Iris pigment epithelial cell (primary cell): Measurements from ENCODE around the gene DMRTA2.
"Not testable (repeated sequence)": the region's sequence is repeated elsewhere in the genome, so short reads cannot be mapped to it uniquely, and the experiment has no call there.

Experiments used
- DNase-seq: peaks from one replicate; pipeline ENCODE4 v3.0.0-alpha.2; 2011; ENCODE audit warnings: low read depth

Gene DMRTA2

DNA sequence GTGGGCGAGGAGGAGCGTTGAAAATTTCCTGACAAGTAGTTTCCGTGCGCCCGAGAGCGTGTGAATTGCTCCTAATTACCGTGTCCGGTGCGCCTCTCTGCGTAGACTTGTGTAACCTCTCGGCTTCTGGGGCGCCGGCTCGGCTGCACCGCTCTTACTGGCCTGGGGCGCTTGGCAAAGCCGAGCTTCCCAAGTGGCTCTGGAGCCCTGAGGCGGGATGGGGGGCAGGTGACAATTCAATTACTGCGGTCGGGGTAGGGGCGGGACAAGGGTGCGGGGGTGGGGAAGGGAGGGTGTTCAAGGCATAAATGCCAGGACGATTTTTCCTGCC is 392 bp upstream of the DMRTA2 start:
- no peak for DNase-seq

GRCh38 chr1:50422675-50422945 is 633 bp downstream of the DMRTA2 start:
- DNase-seq = no peak

DNA sequence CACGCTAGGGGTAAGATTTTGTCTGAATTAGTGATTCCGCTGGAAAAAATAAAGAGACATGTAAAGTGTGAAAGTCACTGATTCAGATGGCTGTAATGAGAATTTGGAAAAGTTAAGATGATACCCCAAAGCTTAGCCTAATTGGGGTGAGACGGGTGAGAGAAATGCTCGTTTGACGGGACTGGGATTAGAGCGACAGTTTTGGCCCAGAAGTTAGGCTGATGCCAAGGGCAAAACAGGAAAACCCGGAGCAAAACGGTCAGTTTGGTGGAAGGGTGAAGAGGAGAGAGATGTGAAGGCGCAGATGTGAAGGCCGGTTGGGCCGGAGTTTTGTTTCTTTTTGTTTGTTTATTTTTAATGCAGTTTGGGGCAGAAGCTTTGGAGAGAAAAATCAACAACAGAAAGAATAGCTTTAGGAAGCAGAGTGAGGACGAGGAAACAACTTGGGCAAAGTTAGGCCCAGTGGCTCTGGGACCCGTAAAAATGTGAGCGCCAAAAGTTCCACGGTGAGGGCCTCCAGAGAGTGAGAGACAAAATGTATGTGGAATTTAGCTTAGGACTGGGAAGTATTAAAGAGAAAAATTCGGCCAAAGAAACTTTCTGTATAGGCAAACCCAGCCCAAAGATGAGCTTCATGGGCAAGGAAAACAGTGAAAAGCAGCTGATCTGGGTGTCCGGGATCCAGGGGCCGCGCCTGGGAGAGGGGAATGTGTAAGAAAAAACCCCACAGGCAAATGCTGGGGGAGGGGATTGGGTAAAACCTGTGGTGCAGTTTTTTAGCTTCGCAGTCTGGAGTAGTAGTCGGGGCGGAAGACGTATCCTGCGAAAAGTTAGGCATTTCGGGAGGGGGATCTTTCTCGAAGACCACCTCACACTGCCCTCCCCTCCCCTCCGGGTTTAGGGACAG is 1.2 kb downstream of the DMRTA2 start:
- DNase-seq = no peak

GRCh38 chr1:50421366-50421748 is 1.9 kb downstream of the DMRTA2 start:
- DNase-seq = no peak

GRCh38 chr1:50420689-50421365 is 2.4 kb downstream of the DMRTA2 start:
- no peak for DNase-seq

- no peak for DNase-seq
These were observed 3.2 kb downstream of the DMRTA2 start for GRCh38 chr1:50419907-50420677.

DNA sequence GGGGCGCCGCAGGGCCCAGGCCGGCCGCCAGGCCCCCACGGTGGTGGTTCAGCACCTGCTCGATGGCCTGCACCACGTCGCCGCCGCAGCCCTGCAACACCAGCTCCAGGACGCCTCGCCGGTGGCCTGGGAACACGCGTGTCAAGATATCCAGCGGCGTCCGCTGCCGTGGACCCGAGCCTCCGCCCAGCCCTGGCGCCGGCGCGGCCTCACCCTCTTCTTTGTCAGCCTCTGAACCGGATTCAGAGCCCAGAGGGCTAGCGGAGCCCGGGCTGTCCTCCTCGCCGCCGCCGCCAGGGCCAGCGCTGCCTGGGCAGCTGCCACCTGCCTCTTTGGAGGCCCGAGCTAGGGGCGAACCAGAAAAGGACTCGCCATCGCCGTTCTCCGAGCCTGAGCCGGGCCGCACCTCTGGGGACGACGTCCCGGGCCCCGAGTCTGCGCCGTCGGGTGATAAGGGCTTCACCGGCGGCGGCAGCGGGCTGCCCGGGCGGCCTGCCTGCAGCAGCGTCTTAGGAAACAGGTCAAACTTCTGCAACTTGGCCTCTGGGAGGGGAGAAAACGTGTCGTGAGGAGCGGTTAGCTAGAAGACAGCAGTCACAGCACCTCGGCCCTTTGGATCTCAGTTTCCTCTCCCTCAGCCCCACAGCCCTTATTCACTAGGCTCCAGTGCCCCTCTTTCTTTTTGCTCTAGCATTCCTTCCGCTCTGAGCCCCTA is 3.9 kb downstream of the DMRTA2 start:
- no peak for DNase-seq

DNA sequence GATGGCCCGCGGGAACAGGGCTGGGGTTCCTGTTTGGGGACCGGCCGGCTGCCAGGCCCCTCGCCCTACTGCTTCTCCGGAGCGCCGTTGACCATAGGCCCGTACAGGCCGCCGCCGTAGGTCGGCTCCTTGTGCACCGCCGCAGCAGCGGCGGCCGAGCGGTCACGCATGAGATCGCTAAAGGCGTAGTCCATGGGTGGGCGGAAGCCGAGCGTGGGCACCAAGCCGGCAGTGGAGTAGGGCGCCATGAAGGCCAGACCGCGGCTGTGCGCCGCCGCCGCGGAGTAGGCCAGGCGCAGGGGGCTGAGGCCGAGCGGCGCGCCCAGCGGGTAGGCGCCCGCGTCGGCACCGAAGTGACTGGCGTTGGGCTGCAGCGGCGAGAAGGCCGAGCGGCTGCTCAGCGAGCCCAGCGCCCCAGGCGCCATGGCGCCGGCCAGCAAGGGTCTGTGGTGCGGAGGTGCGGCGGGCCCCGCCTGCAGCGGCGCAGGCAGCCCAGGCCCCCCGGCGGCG is 4.6 kb downstream of the DMRTA2 start:
- no peak for DNase-seq

- DNase-seq = no peak
These were observed 5.2 kb downstream of the DMRTA2 start for GRCh38 chr1:50417946-50418599.

- DNase-seq = no peak
These were observed 5.7 kb downstream of the DMRTA2 start for GRCh38 chr1:50417507-50417906.

DNA sequence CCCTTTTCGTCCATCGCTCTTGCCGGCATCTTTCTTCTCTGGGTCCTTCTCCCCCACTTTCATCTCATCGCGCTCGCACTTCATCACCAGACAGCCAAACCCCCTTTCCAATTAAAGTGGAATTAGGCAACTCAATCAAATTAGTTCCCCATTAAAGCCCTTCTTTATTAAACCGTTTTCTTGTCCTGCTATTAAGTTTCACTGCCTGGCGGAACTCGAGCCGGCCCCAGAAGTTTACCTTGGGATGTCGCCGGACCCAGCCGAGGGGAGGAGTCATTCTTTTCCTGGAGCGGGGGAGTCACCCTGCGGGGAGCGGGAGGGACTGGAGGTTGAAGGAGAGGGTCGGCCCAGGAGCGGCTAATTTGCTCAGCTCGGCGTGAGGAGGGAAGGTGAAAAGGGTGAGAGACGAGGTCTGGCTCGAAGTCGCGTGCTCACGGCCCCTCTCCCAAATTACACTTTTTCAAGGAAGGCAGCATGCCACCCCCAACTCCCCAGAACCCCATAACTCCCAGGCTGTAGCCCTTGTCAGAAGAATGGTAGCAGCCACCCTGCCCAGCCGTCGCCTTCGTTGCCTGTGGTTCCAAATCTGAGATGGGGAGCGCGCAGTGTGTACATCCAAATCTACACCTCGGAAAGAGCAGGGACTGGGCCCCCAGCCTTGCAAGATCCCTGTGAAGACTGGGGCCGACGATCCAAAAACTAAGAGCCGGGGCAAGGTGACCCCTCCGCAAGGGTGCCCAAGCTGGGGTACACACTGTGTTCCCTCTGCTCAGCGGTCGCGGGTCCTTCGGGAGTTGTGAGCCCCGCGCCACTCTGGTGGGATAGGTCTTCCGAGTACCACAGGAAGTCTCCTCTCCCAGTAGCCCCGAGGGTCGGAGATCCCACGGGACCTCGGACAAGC is 6.4 kb downstream of the DMRTA2 start:
- DNase-seq = no peak

- DNase-seq = no peak
These were observed 7.1 kb downstream of the DMRTA2 start for GRCh38 chr1:50416150-50416527.

DNA sequence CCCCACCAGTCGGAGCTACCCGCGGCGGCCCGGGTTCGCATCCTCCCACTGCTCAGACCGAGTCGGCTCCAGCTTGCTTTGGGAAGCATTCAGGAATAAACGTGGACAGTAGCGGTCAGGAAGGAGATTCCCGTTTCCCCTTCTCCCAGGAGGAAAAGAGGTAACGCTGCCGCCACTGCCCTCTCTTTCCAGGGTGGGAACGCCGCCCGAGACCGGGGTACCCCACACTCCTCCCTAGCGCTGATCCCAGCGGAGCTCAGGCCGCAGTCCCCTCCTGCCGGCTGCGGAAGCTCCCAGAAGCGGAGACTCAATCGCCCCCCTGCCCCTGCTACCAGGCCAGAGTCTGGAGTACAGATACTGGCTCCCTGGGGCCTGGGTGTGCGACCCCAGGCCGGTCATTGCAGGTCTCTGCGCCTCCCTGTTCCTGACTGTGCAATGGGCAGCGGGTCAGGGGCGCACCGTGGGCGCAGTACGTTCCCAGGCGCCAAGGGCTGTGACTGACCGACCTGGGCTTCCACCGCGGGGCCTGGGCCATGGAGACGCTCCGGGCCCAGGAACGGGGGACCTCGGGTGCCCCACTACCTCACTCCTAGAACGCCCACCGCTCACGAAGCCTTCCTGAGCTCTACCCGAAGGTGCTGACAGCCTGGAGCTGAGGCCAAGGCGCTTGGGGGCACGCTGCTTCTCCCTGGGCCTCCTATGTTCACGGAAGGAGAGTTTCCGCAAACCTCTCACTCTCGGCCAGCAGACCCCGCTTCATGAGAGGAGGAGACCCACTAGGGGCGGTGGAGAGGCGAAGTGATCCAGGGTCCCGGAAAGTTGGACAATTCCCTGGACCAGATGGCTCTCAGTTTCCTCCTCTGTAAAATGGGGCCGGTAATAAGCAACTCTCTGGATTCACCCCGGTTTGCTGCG is 7.8 kb downstream of the DMRTA2 start:
- DNase-seq = no peak

- DNase-seq = no peak
These were observed 8.4 kb downstream of the DMRTA2 start for GRCh38 chr1:50414853-50415234.

GRCh38 chr1:50412813-50413476 is 10.3 kb downstream of the DMRTA2 start:
- no peak for DNase-seq

DNA sequence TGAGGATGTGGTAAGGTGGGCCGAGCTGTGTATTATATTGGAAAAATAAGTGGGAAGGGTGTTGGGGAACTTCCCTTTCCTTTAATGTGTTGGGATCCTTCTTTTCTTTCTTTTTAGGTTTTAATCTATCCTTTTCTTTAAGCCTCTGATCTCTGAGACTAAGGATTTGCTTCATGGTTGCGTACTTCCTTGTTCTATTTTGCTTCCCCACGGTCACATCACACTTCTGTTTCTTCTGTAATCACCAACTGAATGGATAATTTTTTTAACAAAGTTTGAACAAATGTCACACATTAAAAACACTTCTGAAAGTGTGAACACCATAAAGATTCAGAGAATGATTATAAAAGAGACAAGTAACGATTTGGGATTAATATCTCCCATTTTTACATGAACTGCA is 17.4 kb downstream of the DMRTA2 start:
- no peak for DNase-seq

DNA sequence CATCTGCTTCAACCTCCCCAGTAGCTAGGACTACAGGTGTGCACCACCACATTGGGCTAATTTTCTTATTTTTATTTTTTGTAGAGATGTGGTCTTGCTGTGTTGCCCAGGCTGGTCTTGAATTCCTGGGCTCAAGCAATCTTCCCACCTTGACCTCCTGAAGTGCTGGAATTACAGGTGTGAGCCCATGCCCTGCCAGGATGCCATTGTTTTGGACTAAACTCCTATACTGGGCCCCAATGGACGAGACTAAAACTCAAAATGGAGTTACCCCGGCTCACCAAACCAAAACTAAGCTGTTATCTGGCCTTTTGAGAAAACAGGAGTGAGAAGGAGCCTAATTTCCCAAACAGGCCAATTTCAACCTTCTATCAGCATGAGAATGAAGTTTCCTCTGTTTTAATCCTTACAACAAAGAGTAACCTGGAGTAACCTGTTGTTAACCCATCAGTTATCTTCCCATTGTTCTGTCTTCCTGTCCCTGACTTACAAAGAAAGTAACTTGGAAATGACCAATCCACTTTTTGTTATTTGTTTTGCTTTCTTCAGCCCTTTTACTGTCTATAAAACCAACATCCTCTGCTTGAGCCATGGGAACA is 29.6 kb downstream of the DMRTA2 start:
- no peak for DNase-seq

- DNase-seq = not testable (repeated sequence)
These were observed 41.7 kb downstream of the DMRTA2 start for GRCh38 chr1:50381551-50381950.

GRCh38 chr1:50378770-50379169 is 44.5 kb downstream of the DMRTA2 start:
- no peak for DNase-seq
